Inflammatory macrophage (primary cell): ENCODE data around the gene KCNN4.
"Not testable (repeated sequence)": the region's sequence is repeated elsewhere in the genome, so short reads cannot be mapped to it uniquely, and the experiment has no call there.

Experiments
- DNase-seq, 2 donors: peaks; one replicate each; pipeline ENCODE4 v3.0.0-alpha.2; 2020 to 2022

Gene KCNN4

GRCh38 chr19:43774103-43774939 lies 6.5 kb downstream of the KCNN4 start:
- DNase-seq = peak; percentile 26 to 45

GRCh38 chr19:43773725-43774102 lies 7.1 kb downstream of the KCNN4 start:
- no peak for DNase-seq

GRCh38 chr19:43769256-43769655 lies 11.5 kb downstream of the KCNN4 start:
- DNase-seq = no peak

GRCh38 chr19:43768273-43769050 lies 12.3 kb downstream of the KCNN4 start:
- DNase-seq = peak; percentile 86 to 94

- DNase-seq = no peak
Measured at GRCh38 chr19:43767818-43768217, 13.0 kb downstream of the KCNN4 start.

GRCh38 chr19:43767316-43767715 lies 13.5 kb downstream of the KCNN4 start:
- no peak for DNase-seq

- DNase-seq = no peak
Measured at GRCh38 chr19:43766755-43767043, 14.1 kb downstream of the KCNN4 start.

GRCh38 chr19:43765109-43765876 lies 15.5 kb downstream of the KCNN4 start:
- DNase-seq = peak; percentile 92 to 97

- not testable (repeated sequence) for DNase-seq
Measured at GRCh38 chr19:43764684-43765083, 16.1 kb downstream of the KCNN4 start.

GRCh38 chr19:43763473-43763939 lies 17.3 kb downstream of the KCNN4 start:
- peak; percentile 90 to 97 for DNase-seq

GRCh38 chr19:43762814-43763213 lies 18.0 kb downstream of the KCNN4 start:
- DNase-seq = no peak

- DNase-seq = no peak
Measured at GRCh38 chr19:43760941-43761340, 19.8 kb downstream of the KCNN4 start.

GRCh38 chr19:43759515-43759914 lies 21.3 kb downstream of the KCNN4 start:
- DNase-seq = peak; percentile 15 to 28

- peak; percentile 88 to 93 for DNase-seq
Measured at GRCh38 chr19:43755256-43755801, 25.4 kb downstream of the KCNN4 start.

- DNase-seq = peak; percentile 98 to 99
Measured at GRCh38 chr19:43754503-43755255, 26.1 kb downstream of the KCNN4 start, which contains the start of gene SMG9. Gene SMG9, minus strand, starts transcription at chr19:43754962. Its CDS starts 4,221 bp downstream, at chr19:43750741.

- DNase-seq = no peak
Measured at GRCh38 chr19:43754253-43754502, 26.6 kb downstream of the KCNN4 start.

- no peak for DNase-seq
Measured at GRCh38 chr19:43752287-43752875, 28.4 kb downstream of the KCNN4 start.

GRCh38 chr19:43751466-43752220 lies 29.1 kb downstream of the KCNN4 start:
- DNase-seq = no peak

GRCh38 chr19:43749898-43750297 lies 30.9 kb downstream of the KCNN4 start:
- no peak for DNase-seq

- no peak for DNase-seq
Measured at GRCh38 chr19:43749152-43749551, 31.6 kb downstream of the KCNN4 start.

- no peak for DNase-seq
Measured at GRCh38 chr19:43748685-43749084, 32.1 kb downstream of the KCNN4 start.
